ENCODE data around the gene GFPT2. TPM values are rescaled to one million over a fixed set of nuclear protein-coding genes. Genes with fewer than 3 reads are reported as not detected.

Gene GFPT2
- total and polyA plus RNA-seq, 9 of the 15 experiments (the other 6 are each of a cell fraction or from before 2014, with no cell fraction given), result 0.07 to 0.14 (median 0.08) TPM; not detected in 6

DNA sequence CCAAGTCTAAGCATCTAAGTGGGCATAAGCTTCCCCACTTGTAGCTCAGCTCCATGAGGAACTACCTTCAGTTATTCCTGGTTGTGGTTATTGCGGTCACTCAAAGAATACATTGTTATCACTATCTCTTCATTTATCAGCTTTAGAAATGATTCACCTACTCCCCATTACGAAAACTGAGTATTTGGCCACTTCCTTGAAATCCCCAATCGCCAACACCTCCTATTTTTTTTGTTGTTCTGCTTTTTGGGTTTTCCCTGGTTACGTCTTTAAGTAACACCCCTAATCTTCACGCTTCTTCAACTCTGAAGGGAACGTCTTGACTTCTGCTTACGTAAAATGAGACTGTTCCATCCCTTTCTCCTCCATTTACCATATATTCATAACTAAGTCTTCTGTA is 81.9 kb downstream of the GFPT2 start:
- CTCF ChIA-PET (ENCODE audit: low intra/inter-chr PET ratio), result no interaction called here
- H3K27me3 ChIP-seq (ENCODE audit: control insufficient read depth in 2 of 2, insufficient read depth in 2 of 2, low read length in 2 of 2), result no peaks in the 10 kb centered on the region
- FAIRE-seq (no peak), DNase-seq (ENCODE audit: extremely low read depth in 1 of 4, low spot score in 3 of 4) (no peak), ATAC-seq (no peak)
- H3K9ac ChIP-seq (ENCODE audit: insufficient read depth in 1 of 2, low read depth in 2 of 2, low read length in 2 of 2), result no peak overlapping the region
- H3K9me3 ChIP-seq (replicated peaks; ENCODE audit: control insufficient read depth, insufficient read depth, low read depth, low read length), result peaks cover 18% of the 10 kb centered on the region
- no peak overlapping the region for H3K4me2 ChIP-seq (ENCODE audit: insufficient read depth, low read length)
- peaks cover 29% of the 10 kb centered on the region for H3K36me3 ChIP-seq (ENCODE audit: control insufficient read depth, insufficient read depth, low read length)
- TF ChIP-seq TFE3 (CRISPR knock-in tag; IDR thresholded peaks at IDR 0.05) (no peak), GTF2E2 (tag; IDR thresholded peaks at IDR 0.05) (no peak), ATF1 (CRISPR knock-in tag; IDR thresholded peaks at IDR 0.05) (no peak), ATF1 (tag; IDR thresholded peaks at IDR 0.05) (no peak), USF2 (CRISPR knock-in tag; IDR thresholded peaks at IDR 0.05) (no peak), YY1 (IDR thresholded peaks at IDR 0.05; ENCODE audit: borderline replicate concordance in 1 of 3, control insufficient read depth in 1 of 3, extremely low read depth in 1 of 3, insufficient read depth in 3 of 3, insufficient read length in 1 of 3, insufficient replicate concordance in 2 of 3, low read depth in 1 of 3, low read length in 2 of 3) (no peak), KDM4B (IDR thresholded peaks at IDR 0.05; ENCODE audit: borderline replicate concordance in 2 of 2, low read depth in 1 of 2) (no peak), TEAD4 (IDR thresholded peaks at IDR 0.05; ENCODE audit: low read length) (no peak), TEAD4 (CRISPR knock-in tag; IDR thresholded peaks at IDR 0.05; ENCODE audit: borderline replicate concordance) (no peak), RHOXF2B (CRISPR knock-in tag; conservative IDR thresholded peaks at IDR 0.05) (no peak)
- TF ChIP-seq, protein P1, sequence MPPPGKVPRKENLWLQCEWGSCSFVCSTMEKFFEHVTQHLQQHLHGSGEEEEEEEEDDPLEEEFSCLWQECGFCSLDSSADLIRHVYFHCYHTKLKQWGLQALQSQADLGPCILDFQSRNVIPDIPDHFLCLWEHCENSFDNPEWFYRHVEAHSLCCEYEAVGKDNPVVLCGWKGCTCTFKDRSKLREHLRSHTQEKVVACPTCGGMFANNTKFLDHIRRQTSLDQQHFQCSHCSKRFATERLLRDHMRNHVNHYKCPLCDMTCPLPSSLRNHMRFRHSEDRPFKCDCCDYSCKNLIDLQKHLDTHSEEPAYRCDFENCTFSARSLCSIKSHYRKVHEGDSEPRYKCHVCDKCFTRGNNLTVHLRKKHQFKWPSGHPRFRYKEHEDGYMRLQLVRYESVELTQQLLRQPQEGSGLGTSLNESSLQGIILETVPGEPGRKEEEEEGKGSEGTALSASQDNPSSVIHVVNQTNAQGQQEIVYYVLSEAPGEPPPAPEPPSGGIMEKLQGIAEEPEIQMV (tag; conservative IDR thresholded peaks at IDR 0.05; ENCODE audit: low read depth), result no peak
- TF ChIP-seq, protein P2, sequence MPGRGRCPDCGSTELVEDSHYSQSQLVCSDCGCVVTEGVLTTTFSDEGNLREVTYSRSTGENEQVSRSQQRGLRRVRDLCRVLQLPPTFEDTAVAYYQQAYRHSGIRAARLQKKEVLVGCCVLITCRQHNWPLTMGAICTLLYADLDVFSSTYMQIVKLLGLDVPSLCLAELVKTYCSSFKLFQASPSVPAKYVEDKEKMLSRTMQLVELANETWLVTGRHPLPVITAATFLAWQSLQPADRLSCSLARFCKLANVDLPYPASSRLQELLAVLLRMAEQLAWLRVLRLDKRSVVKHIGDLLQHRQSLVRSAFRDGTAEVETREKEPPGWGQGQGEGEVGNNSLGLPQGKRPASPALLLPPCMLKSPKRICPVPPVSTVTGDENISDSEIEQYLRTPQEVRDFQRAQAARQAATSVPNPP (IDR thresholded peaks at IDR 0.05; ENCODE audit: borderline replicate concordance, insufficient read depth, insufficient read length), result no peak
- TF ChIP-seq, protein P3, sequence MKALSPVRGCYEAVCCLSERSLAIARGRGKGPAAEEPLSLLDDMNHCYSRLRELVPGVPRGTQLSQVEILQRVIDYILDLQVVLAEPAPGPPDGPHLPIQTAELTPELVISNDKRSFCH (CRISPR knock-in tag; IDR thresholded peaks at IDR 0.05), result no peak
- TF ChIP-seq, protein P3 (tag; IDR thresholded peaks at IDR 0.05), result no peak
- H3K9me1 ChIP-seq (ENCODE audit: control insufficient read depth, insufficient read depth, low read length), result no peaks in the 10 kb centered on the region
- no peak overlapping the region for H3K4me3 ChIP-seq
- intact Hi-C loops (cut with micrococcal nuclease) (no loop called here), in situ Hi-C loops (cut with MboI) (no loop called here)
- H3K4me1 ChIP-seq (replicated peaks in 1 of 2; ENCODE audit: control insufficient read depth in 2 of 2, insufficient read depth in 2 of 2, low read length in 2 of 2), result no peaks in the 10 kb centered on the region
- H3K27ac ChIP-seq (ENCODE audit: extremely low read depth, low read depth, low read length), result no peak overlapping the region
- no TSS peak for BruUV-seq (replicated peaks)
- no peaks in the 10 kb centered on the region for H4K20me1 ChIP-seq (replicated peaks; ENCODE audit: control insufficient read depth, insufficient read depth, low read length)
- POLR2A ChIA-PET, result interaction anchor here (2.0 kb wide), 1 partner anchor 19 kb away, joined by 6 read pairs; no protein-coding TSS in a partner anchor
- H2AFZ ChIP-seq (ENCODE audit: low read depth, low read length), result no peak overlapping the region
- 64% methylated on average over 7 of the region's 7 CpGs for WGBS (ENCODE audit: insufficient coverage, low coverage, missing lambda C conversion rate)
- H3K79me2 ChIP-seq (ENCODE audit: control insufficient read depth, insufficient read depth, low read length), result no peaks in the 10 kb centered on the region

All from K562 (cell line).